ENCODE results near the gene PKMYT1. TPM values are rescaled to one million over a fixed set of nuclear protein-coding genes. Genes with fewer than 3 reads are reported as not detected.

Gene PKMYT1
- total RNA-seq, 4 donors from 2014 or later = 0.81 to 0.88 TPM; not detected in 2

- Histone ChIP-seq H3K27ac (no peak overlapping the region), H3K4me3 (replicated peaks in 1 of 3) (no peak overlapping the region), H3K4me1 (peaks cover 23 to 25% of the 10 kb centered on the region in 2 donors), H3K9me3 (no peaks in the 10 kb centered on the region), H3K27me3 (peaks cover 28% of the 10 kb centered on the region), H3K36me3 (no peaks in the 10 kb centered on the region)
- TF ChIP-seq CTCF (IDR thresholded peaks at IDR 0.05) (no peak), POLR2A (IDR thresholded peaks at IDR 0.05) (no peak)
- 70 to 81% methylated on average over 17 of the region's 17 CpGs for WGBS, 2 donors
- no peak for DNase-seq
- intact Hi-C loops (cut with DNase I) = no loop called here
These were observed 19.8 kb downstream of the PKMYT1 start for GRCh38 chr16:2960183-2961010.

GRCh38 chr16:2959206-2959605, 21.0 kb downstream of the PKMYT1 start:
- no peaks in the 10 kb centered on the region for H3K36me3 ChIP-seq
- intact Hi-C loops (cut with DNase I) = no loop called here
- H3K4me3 ChIP-seq (replicated peaks in 1 of 3) = no peak overlapping the region
- peaks cover 16% of the 10 kb centered on the region for H3K27me3 ChIP-seq
- DNase-seq = no peak
- 51 to 58% methylated on average over 10 of the region's 10 CpGs for WGBS, 2 donors
- no peak for TF ChIP-seq POLR2A (IDR thresholded peaks at IDR 0.05)
- no peak overlapping the region for H3K27ac ChIP-seq
- H3K9me3 ChIP-seq = no peaks in the 10 kb centered on the region
- H3K4me1 ChIP-seq = peaks cover 11 to 14% of the 10 kb centered on the region in 2 donors

- intact Hi-C loops (cut with DNase I) = no loop called here
- no peak for DNase-seq
- Histone ChIP-seq H3K4me3 (replicated peaks in 1 of 3) (no peak overlapping the region), H3K36me3 (no peaks in the 10 kb centered on the region), H3K27ac (no peak overlapping the region), H3K27me3 (no peaks in the 10 kb centered on the region), H3K4me1 (no peaks in the 10 kb centered on the region), H3K9me3 (no peaks in the 10 kb centered on the region)
- WGBS, 2 donors = 89% methylated on average over 6 to 11 of the region's 11 CpGs
- no peak for TF ChIP-seq POLR2A (IDR thresholded peaks at IDR 0.05)
- TF ChIP-seq CTCF (IDR thresholded peaks at IDR 0.05) = no peak
These were observed 23.7 kb downstream of the PKMYT1 start for GRCh38 chr16:2956579-2956956.

GRCh38 chr16:2955779-2956578, 24.3 kb downstream of the PKMYT1 start:
- Histone ChIP-seq H3K9me3 (no peaks in the 10 kb centered on the region), H3K27me3 (no peaks in the 10 kb centered on the region), H3K27ac (no peak overlapping the region), H3K36me3 (no peaks in the 10 kb centered on the region), H3K4me3 (replicated peaks in 1 of 3) (no peak overlapping the region), H3K4me1 (no peaks in the 10 kb centered on the region)
- TF ChIP-seq CTCF (IDR thresholded peaks at IDR 0.05) (no peak), POLR2A (IDR thresholded peaks at IDR 0.05) (no peak)
- intact Hi-C loops (cut with DNase I) = no loop called here
- no peak for DNase-seq
- WGBS, 2 donors = 12 to 57% methylated on average over 11 to 12 of the region's 21 CpGs

GRCh38 chr16:2955438-2955778, 24.8 kb downstream of the PKMYT1 start:
- no peaks in the 10 kb centered on the region for H3K9me3 ChIP-seq
- no peak for DNase-seq
- no peak overlapping the region for H3K27ac ChIP-seq
- no peak overlapping the region for H3K4me3 ChIP-seq (replicated peaks in 1 of 3)
- TF ChIP-seq CTCF (IDR thresholded peaks at IDR 0.05) (no peak), POLR2A (IDR thresholded peaks at IDR 0.05) (no peak)
- WGBS, 2 donors = 40 to 44% methylated on average over 1 to 7 of the region's 10 CpGs
- intact Hi-C loops (cut with DNase I) = no loop called here
- H3K36me3 ChIP-seq = no peaks in the 10 kb centered on the region
- no peaks in the 10 kb centered on the region for H3K4me1 ChIP-seq
- no peaks in the 10 kb centered on the region for H3K27me3 ChIP-seq

All from thyroid gland (tissue), 4 donors.